Peyer's patch (tissue), 4 donors: ENCODE measurements around the gene MAD1L1. TPM values are rescaled to one million over a fixed set of nuclear protein-coding genes. Genes with fewer than 3 reads are reported as not detected.

Source experiments
- DNase-seq, 3 donors: peaks; one replicate each; pipeline ENCODE4 v3.0.0-alpha.2; 2017 to 2019
- H3K27ac ChIP-seq, 4 donors: fragments of 200-600 bp; sonication (generic); one replicate each; pipeline ENCODE4 v1.5.1; 2016 to 2019
- H3K27me3 ChIP-seq, 2 donors: fragments of 200-600 bp; sonication (generic); one replicate each; pipeline ENCODE4 v1.5.1; 2019
- H3K36me3 ChIP-seq, 3 donors: fragments of 200-600 bp; sonication (generic); one replicate each; pipeline ENCODE4 v1.5.1; 2016 to 2019
- H3K4me1 ChIP-seq, 4 donors: fragments of 200-600 bp; sonication (generic); one replicate each; pipeline ENCODE4 v1.5.1; 2016 to 2019
- H3K4me3 ChIP-seq, 4 donors: fragments of 200-600 bp; sonication (generic); 1 replicate in 3 of 4; 2 replicates in 1 of 4; pipeline ENCODE4 v1.5.1; 2016 to 2019; ENCODE audit warnings: mild to moderate bottlenecking in 1 of 4
- H3K9me3 ChIP-seq, 4 donors: fragments of 200-600 bp; sonication (generic); one replicate each; pipeline ENCODE4 v1.5.1; 2016 to 2019; ENCODE audit warnings: mild to moderate bottlenecking in 1 of 4
- POLR2A ChIP-seq, 2 donors: fragments of 450-650 bp; IDR thresholded peaks; one replicate each; pipeline ENCODE4 v1.5.1; 2017; ENCODE audit warnings: antibody characterized with exemption in 2 of 2, mild to moderate bottlenecking in 2 of 2, moderate library complexity in 2 of 2
- total RNA-seq, 4 donors: library from RNA; depleted of rRNA; stranded (reverse); fragments of >200 nt; gene quantifications; one replicate each; pipeline ENCODE4 v1.1.0, GENCODE V29; 2016
- TF ChIP-seq, protein P1 (sequence below), 6 experiments: fragments of 450-650 bp in 4 of 6; fragments of 200-600 bp in 2 of 6; sonication (generic) in 1 of 6; IDR thresholded peaks; one replicate each; pipeline ENCODE4 v1.5.1; 2017 to 2019; ENCODE audit warnings: antibody characterized with exemption in 6 of 6, mild to moderate bottlenecking in 3 of 6, moderate library complexity in 1 of 6

MAD1L1 gene
- total RNA-seq, 4 donors from 2014 or later, result 43.9 to 417 (median 59.1) TPM

DNA sequence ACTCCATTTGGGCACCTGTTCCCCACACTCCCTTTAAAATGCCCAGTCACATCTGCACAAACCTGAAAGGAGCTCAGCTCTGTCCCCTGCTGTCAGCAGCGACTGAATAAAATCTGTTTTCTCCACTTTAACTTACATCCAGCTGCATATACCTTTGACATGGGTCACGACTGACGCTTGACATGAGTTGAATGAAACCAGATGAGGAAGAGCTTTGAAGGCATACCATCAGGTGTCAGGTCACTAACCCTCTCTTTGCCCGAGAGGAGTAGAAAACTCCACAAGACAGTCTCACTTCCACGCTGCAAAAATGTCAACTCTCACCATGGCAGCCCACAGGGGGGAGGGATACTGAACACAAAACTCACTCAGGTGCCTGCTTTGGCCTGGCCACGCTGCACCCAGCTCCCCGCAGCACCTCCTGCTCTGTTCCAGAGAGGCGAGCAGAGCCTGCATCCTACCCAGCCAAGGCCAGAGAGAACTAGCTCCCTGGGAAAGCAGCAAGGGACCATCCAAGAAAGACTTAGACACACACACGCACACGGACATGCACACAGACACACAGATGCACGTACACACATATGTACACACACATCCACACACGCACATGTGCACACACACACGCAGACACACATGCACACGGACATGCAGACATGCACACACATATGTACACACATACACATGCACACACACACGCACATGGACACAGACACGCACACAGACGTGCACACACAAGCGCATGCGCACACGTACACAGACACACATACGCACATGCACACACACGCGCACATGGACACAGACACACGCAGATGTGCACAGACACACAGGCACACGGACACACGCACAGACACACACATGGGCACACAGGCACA, 191.0 kb downstream of the MAD1L1 start:
- peak in 1 of 3 donors; percentile 7 for DNase-seq
- Histone ChIP-seq H3K27ac (no peak overlapping the region), H3K4me1 (peaks cover 0 to 9% (median 5%) of the 10 kb centered on the region in 4 donors), H3K4me3 (no peak overlapping the region), H3K27me3 (no peaks in the 10 kb centered on the region), H3K36me3 (peaks cover 0 to 7% (median 0%) of the 10 kb centered on the region in 3 donors), H3K9me3 (no peaks in the 10 kb centered on the region)
- TF ChIP-seq, protein P1, sequence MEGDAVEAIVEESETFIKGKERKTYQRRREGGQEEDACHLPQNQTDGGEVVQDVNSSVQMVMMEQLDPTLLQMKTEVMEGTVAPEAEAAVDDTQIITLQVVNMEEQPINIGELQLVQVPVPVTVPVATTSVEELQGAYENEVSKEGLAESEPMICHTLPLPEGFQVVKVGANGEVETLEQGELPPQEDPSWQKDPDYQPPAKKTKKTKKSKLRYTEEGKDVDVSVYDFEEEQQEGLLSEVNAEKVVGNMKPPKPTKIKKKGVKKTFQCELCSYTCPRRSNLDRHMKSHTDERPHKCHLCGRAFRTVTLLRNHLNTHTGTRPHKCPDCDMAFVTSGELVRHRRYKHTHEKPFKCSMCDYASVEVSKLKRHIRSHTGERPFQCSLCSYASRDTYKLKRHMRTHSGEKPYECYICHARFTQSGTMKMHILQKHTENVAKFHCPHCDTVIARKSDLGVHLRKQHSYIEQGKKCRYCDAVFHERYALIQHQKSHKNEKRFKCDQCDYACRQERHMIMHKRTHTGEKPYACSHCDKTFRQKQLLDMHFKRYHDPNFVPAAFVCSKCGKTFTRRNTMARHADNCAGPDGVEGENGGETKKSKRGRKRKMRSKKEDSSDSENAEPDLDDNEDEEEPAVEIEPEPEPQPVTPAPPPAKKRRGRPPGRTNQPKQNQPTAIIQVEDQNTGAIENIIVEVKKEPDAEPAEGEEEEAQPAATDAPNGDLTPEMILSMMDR (IDR thresholded peaks at IDR 0.05), result no peak
- TF ChIP-seq POLR2A (IDR thresholded peaks at IDR 0.05), result no peak

DNA sequence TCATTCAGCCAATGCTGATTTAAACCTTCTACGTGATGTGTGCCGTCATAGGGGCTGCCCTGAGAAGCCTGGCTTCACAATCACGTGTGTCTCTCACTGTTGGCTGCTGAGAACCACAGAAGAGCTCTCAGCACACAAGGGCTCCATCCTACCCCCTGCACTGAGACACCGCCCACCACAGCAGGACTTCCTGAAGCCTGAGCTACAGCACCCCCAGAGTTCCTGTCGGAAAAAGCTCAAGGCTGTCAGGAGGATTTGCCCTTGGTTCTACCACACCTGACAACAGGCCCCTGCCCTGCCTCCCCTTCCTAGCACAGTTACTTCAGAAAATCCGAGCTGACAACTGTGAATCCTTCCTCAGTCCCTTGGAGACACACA, 191.9 kb downstream of the MAD1L1 start:
- Histone ChIP-seq H3K27me3 (no peaks in the 10 kb centered on the region), H3K9me3 (no peaks in the 10 kb centered on the region), H3K27ac (no peak overlapping the region), H3K4me3 (no peak overlapping the region), H3K4me1 (peaks cover 0 to 9% (median 5%) of the 10 kb centered on the region in 4 donors), H3K36me3 (peaks cover 0 to 7% (median 0%) of the 10 kb centered on the region in 3 donors)
- no peak for TF ChIP-seq POLR2A (IDR thresholded peaks at IDR 0.05)
- TF ChIP-seq, protein P1 (IDR thresholded peaks at IDR 0.05), result no peak
- peak in 1 of 3 donors; percentile 14 for DNase-seq

DNA sequence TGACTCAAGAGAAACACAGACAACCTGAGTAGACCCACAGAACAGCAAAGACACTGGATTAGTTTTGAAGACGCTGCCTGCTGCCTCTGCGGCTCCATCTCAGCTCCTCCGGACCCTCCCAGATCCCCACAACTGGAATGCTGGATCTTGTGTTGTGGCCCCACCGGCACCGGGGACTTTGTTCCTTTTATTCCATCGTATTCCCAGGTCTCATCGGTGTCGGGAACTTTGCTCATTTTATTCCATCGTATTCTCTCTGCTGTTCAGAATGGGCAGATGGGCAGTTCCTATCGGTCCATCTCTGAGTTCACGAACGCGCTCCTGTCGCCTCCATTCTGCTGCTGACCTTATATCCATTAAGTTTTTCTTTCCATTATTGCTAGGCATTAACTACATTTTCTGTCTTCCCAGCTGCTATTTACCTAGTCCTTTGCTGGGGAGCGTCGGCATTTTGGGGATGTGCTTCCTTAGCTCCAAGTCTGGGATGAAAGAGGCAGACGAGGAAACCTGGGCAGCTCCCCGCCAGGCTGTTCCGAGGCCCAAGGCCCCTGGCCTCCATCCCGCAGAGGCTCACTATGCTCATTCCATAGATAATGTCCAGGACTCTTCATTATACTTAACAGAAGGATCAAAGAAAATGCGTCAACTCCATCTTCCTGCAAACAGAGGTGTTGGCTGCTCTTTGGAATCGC, 192.4 kb downstream of the MAD1L1 start:
- Histone ChIP-seq H3K27ac (no peak overlapping the region), H3K27me3 (no peaks in the 10 kb centered on the region), H3K4me3 (no peak overlapping the region), H3K36me3 (peaks cover 0 to 7% (median 0%) of the 10 kb centered on the region in 3 donors), H3K9me3 (no peaks in the 10 kb centered on the region), H3K4me1 (peaks cover 0 to 9% (median 5%) of the 10 kb centered on the region in 4 donors)
- TF ChIP-seq, protein P1 (IDR thresholded peaks at IDR 0.05), result no peak
- TF ChIP-seq POLR2A (IDR thresholded peaks at IDR 0.05), result no peak
- peak in 1 of 3 donors; percentile 18 for DNase-seq

DNA sequence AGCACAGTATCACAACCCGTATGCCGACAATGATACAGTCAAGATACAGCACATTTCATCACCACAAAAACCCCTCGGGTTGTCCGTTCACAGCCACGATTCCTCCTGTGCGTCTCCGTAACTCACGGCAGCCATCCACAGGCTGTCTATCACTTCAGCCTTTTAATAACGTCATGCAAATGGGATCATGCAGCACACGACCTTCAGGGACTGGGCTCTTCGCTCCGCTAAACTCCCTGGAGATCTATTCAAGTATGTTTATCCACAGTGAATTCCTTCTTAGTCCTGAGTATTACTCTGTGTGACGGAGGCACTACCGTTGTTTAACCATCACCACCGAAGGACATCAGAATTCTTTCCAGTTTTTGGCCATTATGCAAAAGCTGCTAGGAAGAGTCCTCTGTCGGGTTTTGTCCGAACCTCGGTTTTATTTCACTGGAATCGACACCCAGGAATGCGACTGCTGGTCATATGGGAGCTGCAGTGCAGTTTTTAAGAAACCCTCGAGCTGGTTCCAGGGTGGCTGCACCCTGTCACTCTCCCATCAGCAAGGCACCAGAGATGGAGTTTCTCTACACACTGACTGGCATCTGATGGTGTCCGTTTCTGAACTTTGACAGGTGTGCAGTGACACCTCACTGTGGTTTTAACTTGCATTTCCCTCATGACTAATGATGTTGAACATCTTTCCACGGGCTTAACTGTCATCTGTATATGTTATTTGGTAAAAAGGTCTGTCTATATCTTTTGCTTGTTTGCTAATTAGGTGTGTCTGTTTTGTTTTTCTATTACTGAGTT, 193.6 kb downstream of the MAD1L1 start:
- TF ChIP-seq, protein P1 (IDR thresholded peaks at IDR 0.05), result no peak
- no peak for TF ChIP-seq POLR2A (IDR thresholded peaks at IDR 0.05)
- peak in 1 of 3 donors; percentile 16 for DNase-seq
- Histone ChIP-seq H3K27me3 (no peaks in the 10 kb centered on the region), H3K9me3 (no peaks in the 10 kb centered on the region), H3K36me3 (peaks cover 0 to 7% (median 0%) of the 10 kb centered on the region in 3 donors), H3K27ac (no peak overlapping the region), H3K4me3 (no peak overlapping the region), H3K4me1 (peaks cover 0 to 9% (median 5%) of the 10 kb centered on the region in 4 donors)
